HUDEP-2 (cell line): ENCODE data around the gene SMOC2.
"Not testable (repeated sequence)": the region's sequence is repeated elsewhere in the genome, so short reads cannot be mapped to it uniquely, and the experiment has no call there.

Source experiments
- DNase-seq, 76 experiments: peaks; one replicate each; lab custom pipeline; 2025; ENCODE audit not compliant: unreplicated experiment in 76 of 76; lab: John Stamatoyannopoulos, UW

The SMOC2 gene

GRCh38 chr6:168674595-168674994, 233.6 kb downstream of the SMOC2 start:
- no peak for DNase-seq

- no peak for DNase-seq
Measured at GRCh38 chr6:168675375-168675774, 234.4 kb downstream of the SMOC2 start.

- DNase-seq: no peak
Measured at GRCh38 chr6:168675933-168676551, 235.1 kb downstream of the SMOC2 start.

- no peak for DNase-seq
Measured at GRCh38 chr6:168676552-168677322, 235.8 kb downstream of the SMOC2 start.

DNA sequence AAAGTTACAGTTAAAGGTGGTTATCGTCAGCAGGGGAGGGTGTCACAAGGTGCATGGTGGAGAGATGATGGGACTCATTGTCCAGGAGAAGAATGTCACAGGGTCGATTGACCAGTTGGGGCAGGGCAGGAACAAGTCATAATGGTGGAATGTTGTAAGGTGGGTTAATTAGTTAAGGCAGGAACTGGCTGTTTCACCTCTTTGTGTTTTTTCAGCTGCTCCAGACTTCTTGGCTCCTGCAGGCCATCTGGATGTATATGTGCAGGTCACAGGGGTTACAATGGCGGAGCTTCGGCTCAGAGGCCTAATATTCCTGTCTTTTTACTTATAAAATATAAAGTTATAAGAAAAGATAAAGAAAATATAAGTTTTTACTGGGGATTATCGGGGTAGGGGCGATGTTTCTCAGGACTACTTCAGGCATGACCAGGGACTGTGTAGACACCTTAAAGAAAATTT, 236.4 kb downstream of the SMOC2 start:
- DNase-seq: not testable (repeated sequence)

DNA sequence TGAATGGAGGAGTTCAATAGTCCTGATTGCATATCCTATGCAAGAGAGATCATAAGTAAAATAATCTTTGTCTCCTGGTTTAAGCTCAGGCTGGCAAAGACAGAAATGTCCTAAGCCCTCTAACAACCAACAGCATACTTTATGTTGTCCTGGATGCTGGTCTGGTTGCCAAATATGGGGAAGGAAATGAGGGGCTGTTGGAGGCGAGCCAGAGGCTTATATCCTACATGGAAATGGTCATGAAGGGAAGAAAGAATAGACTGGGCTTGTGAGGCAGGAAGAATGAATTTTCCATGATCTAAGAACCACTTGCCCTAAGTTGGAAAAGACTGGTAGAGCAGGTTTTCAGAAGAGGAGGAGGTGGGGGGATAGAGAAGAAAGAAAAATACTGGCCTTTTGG, 237.1 kb downstream of the SMOC2 start:
- DNase-seq: no peak

GRCh38 chr6:168678588-168678987, 237.6 kb downstream of the SMOC2 start:
- no peak for DNase-seq

- DNase-seq: no peak
Measured at GRCh38 chr6:168681748-168682147, 240.8 kb downstream of the SMOC2 start.

DNA sequence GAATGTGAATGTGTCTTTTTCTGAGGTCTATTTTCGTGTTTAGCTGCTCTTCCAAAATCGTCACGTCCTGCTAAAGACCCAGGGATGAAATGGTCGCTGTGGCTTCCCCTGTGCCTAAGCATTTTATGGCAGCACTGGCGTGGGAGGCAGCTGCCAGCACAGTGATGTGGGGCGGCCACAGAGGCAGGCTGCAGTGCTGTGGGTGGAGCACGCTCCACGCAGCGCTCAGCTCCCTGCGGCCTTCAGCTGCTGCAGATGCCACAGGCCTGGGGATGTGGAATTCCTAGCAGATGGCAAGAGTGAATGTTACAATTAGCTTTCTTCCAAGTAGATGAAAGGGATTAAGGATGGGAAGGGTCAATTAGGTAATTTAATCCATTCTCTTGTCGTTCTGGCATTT, 242.6 kb downstream of the SMOC2 start:
- DNase-seq: no peak

- DNase-seq: no peak
Measured at GRCh38 chr6:168684471-168684870, 243.5 kb downstream of the SMOC2 start.

- no peak for DNase-seq
Measured at GRCh38 chr6:168684906-168685305, 243.9 kb downstream of the SMOC2 start.

- no peak for DNase-seq
Measured at GRCh38 chr6:168686029-168686738, 245.2 kb downstream of the SMOC2 start.

GRCh38 chr6:168686831-168687730, 246.1 kb downstream of the SMOC2 start:
- DNase-seq: no peak

DNA sequence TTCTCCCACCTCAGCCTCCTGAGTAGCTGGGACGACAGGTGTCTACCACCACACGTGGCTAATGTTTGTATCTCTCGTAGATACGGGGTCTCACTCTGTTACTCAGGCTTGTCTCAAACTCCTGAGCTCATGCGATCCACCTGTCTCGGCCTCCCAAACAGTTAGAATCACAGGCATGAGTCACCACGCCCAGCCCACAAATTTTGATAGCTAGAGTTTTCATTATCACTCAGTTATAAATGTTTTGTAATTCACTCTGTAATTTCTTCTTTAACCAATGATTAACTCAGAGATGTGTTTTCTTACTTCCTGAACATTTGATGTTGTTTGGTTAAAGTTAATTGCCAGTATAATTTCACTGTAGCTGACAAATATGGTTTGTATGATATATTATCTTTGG, 249.3 kb downstream of the SMOC2 start:
- DNase-seq: no peak

DNA sequence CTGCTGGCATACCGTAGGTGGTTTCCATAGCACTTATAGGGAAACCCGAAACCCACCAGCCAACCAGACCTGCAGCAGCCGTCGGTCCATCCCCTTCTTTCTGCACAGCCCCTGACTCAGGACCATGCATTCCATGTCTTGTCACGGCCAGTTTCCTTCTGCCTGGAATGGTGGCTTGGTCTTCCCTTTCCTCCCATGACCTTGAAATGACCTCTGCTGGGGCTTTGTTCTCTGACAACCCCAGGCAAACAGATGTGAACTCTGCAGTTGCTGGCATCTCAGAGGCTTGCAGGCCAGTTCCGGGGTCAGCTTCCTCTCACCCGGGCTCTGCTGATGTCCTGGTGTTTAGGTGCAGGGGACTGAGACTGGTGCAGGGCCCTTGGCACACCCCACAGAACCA, 250.8 kb downstream of the SMOC2 start:
- DNase-seq: no peak

GRCh38 chr6:168692193-168692914, 251.4 kb downstream of the SMOC2 start:
- no peak for DNase-seq

- DNase-seq: not testable (repeated sequence)
Measured at GRCh38 chr6:168692915-168693257, 251.9 kb downstream of the SMOC2 start.

- DNase-seq: not testable (repeated sequence)
Measured at GRCh38 chr6:168694797-168695196, 253.8 kb downstream of the SMOC2 start.

DNA sequence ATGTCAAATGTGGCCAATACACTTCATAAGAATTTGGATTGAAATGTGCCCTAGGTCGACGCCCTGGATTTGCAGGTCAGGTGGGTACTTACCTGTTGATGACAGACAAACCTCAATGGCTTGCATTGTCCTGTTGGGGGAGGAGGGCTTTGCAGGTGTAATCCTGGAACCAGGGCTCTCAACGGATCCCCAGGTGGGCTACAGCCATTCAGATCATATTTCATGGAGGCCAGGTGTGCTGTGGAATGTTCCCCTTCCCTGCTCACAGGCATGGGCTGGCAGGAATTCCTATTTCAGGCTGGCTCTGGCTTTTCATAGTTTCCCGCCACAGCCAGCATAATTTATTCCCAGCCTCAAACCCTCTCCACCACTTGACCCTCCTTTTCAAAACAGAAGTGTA, 254.7 kb downstream of the SMOC2 start:
- DNase-seq: no peak

GRCh38 chr6:168698923-168699322, 257.9 kb downstream of the SMOC2 start:
- no peak for DNase-seq
